ENCODE data around the gene CALM1.

The CALM1 gene

GRCh38 chr14:90406384-90406798, 9.6 kb downstream of the CALM1 start:
- Histone ChIP-seq H3K36me3 (ENCODE audit: control insufficient read depth in 2 of 2, insufficient read depth in 1 of 2, low read length in 2 of 2) (peaks cover 41 to 56% of the 10 kb centered on the region in 2 experiments), H3K4me3 (ENCODE audit: low read depth, low read length) (no peak overlapping the region), H3K4me1 (ENCODE audit: control insufficient read depth, insufficient read depth, low read length) (peaks cover 13% of the 10 kb centered on the region), H3K27ac (ENCODE audit: extremely low read depth, low read depth, low read length) (no peak overlapping the region), H3K9me3 (ENCODE audit: control insufficient read depth, insufficient read depth, low read depth, low read length) (no peaks in the 10 kb centered on the region)
- POLR2A ChIA-PET = no interaction called here
- TF ChIP-seq, protein P1, sequence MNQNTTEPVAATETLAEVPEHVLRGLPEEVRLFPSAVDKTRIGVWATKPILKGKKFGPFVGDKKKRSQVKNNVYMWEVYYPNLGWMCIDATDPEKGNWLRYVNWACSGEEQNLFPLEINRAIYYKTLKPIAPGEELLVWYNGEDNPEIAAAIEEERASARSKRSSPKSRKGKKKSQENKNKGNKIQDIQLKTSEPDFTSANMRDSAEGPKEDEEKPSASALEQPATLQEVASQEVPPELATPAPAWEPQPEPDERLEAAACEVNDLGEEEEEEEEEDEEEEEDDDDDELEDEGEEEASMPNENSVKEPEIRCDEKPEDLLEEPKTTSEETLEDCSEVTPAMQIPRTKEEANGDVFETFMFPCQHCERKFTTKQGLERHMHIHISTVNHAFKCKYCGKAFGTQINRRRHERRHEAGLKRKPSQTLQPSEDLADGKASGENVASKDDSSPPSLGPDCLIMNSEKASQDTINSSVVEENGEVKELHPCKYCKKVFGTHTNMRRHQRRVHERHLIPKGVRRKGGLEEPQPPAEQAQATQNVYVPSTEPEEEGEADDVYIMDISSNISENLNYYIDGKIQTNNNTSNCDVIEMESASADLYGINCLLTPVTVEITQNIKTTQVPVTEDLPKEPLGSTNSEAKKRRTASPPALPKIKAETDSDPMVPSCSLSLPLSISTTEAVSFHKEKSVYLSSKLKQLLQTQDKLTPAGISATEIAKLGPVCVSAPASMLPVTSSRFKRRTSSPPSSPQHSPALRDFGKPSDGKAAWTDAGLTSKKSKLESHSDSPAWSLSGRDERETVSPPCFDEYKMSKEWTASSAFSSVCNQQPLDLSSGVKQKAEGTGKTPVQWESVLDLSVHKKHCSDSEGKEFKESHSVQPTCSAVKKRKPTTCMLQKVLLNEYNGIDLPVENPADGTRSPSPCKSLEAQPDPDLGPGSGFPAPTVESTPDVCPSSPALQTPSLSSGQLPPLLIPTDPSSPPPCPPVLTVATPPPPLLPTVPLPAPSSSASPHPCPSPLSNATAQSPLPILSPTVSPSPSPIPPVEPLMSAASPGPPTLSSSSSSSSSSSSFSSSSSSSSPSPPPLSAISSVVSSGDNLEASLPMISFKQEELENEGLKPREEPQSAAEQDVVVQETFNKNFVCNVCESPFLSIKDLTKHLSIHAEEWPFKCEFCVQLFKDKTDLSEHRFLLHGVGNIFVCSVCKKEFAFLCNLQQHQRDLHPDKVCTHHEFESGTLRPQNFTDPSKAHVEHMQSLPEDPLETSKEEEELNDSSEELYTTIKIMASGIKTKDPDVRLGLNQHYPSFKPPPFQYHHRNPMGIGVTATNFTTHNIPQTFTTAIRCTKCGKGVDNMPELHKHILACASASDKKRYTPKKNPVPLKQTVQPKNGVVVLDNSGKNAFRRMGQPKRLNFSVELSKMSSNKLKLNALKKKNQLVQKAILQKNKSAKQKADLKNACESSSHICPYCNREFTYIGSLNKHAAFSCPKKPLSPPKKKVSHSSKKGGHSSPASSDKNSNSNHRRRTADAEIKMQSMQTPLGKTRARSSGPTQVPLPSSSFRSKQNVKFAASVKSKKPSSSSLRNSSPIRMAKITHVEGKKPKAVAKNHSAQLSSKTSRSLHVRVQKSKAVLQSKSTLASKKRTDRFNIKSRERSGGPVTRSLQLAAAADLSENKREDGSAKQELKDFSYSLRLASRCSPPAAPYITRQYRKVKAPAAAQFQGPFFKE (tag by site-specific recombination; IDR thresholded peaks at IDR 0.05; ENCODE audit: borderline replicate concordance) = no peak
- TF ChIP-seq ZNF768 (tag by site-specific recombination; IDR thresholded peaks at IDR 0.05) = no peak
- TF ChIP-seq GLI4 (tag by site-specific recombination; IDR thresholded peaks at IDR 0.05) = no peak
- peak; percentile 81 for TF ChIP-seq ZFHX2 (tag by site-specific recombination; conservative IDR thresholded peaks at IDR 0.05)
- TF ChIP-seq ZNF426 (tag by site-specific recombination; IDR thresholded peaks at IDR 0.05) = no peak
- TF ChIP-seq ZNF221 (tag by site-specific recombination; IDR thresholded peaks at IDR 0.05; ENCODE audit: borderline replicate concordance) = no peak
- TF ChIP-seq ZNF19 (tag by site-specific recombination; IDR thresholded peaks at IDR 0.05; ENCODE audit: low read depth) = no peak
- peak; percentile 29; the same call in 1 of the 2 replicates for TF ChIP-seq OSR2 (tag by site-specific recombination; IDR thresholded peaks at IDR 0.05)
- no peak for TF ChIP-seq ZNF580 (tag by site-specific recombination; IDR thresholded peaks at IDR 0.05)
- no peak for TF ChIP-seq ZNF324 (tag by site-specific recombination; IDR thresholded peaks at IDR 0.05)
- CTCF ChIA-PET = no interaction called here

- no peak overlapping the region for H3K27ac ChIP-seq (ENCODE audit: extremely low read depth, low read depth, low read length)
- no peaks in the 10 kb centered on the region for H3K9me3 ChIP-seq (ENCODE audit: control insufficient read depth, insufficient read depth, low read depth, low read length)
- ChIA-PET POLR2A (interaction anchor here (2.9 kb wide), 1 partner anchor 10 kb away, joined by 21 read pairs; the partner anchor contains the start of gene CALM1), CTCF (interaction anchor here (0.6 to 2.9 kb wide), 3 partner anchors 8 to 999 kb away, joined by 3 to 19 read pairs (median 3); no protein-coding TSS in a partner anchor)
- H3K36me3 ChIP-seq (ENCODE audit: control insufficient read depth in 2 of 2, insufficient read depth in 1 of 2, low read length in 2 of 2) = peaks cover 32 to 48% of the 10 kb centered on the region in 2 experiments
- no peak for TF ChIP-seq ZSCAN23 (tag by site-specific recombination; IDR thresholded peaks at IDR 0.05)
- no peak overlapping the region for H3K4me3 ChIP-seq (ENCODE audit: low read depth, low read length)
- H3K4me1 ChIP-seq (ENCODE audit: control insufficient read depth, insufficient read depth, low read length) = peaks cover 13% of the 10 kb centered on the region
These were observed 10.4 kb downstream of the CALM1 start for GRCh38 chr14:90407230-90407629.

- Histone ChIP-seq H3K4me1 (ENCODE audit: control insufficient read depth, insufficient read depth, low read length) (peaks cover 13% of the 10 kb centered on the region), H3K9me3 (ENCODE audit: control insufficient read depth, insufficient read depth, low read depth, low read length) (no peaks in the 10 kb centered on the region), H3K36me3 (ENCODE audit: control insufficient read depth in 2 of 2, insufficient read depth in 1 of 2, low read length in 2 of 2) (peaks cover 17 to 33% of the 10 kb centered on the region in 2 experiments; a peak in 2 of 3 replicates), H3K4me3 (ENCODE audit: low read depth, low read length) (no peak overlapping the region), H3K27ac (ENCODE audit: extremely low read depth, low read depth, low read length) (peak overlapping the region; percentile 32)
- ChIA-PET CTCF (interaction anchor here (0.5 to 2.9 kb wide), 5 partner anchors 9 to 413 kb away, joined by 3 to 19 read pairs (median 5); no protein-coding TSS in a partner anchor), POLR2A (interaction anchor here (1.2 to 2.9 kb wide), 3 partner anchors 9 to 12 kb away, joined by 3 to 21 read pairs (median 7); partner anchors contain the start of gene CALM1)
- TF ChIP-seq, protein P2, sequence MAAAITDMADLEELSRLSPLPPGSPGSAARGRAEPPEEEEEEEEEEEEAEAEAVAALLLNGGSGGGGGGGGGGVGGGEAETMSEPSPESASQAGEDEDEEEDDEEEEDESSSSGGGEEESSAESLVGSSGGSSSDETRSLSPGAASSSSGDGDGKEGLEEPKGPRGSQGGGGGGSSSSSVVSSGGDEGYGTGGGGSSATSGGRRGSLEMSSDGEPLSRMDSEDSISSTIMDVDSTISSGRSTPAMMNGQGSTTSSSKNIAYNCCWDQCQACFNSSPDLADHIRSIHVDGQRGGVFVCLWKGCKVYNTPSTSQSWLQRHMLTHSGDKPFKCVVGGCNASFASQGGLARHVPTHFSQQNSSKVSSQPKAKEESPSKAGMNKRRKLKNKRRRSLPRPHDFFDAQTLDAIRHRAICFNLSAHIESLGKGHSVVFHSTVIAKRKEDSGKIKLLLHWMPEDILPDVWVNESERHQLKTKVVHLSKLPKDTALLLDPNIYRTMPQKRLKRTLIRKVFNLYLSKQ (tag by site-specific recombination; IDR thresholded peaks at IDR 0.05; ENCODE audit: borderline replicate concordance) = no peak
- TF ChIP-seq ZNF292 (tag by site-specific recombination; IDR thresholded peaks at IDR 0.05; ENCODE audit: borderline replicate concordance, low read depth) = no peak
- TF ChIP-seq ZNF311 (tag by site-specific recombination; IDR thresholded peaks at IDR 0.05; ENCODE audit: borderline replicate concordance) = no peak
- TF ChIP-seq ZNF654 (tag by site-specific recombination; IDR thresholded peaks at IDR 0.05; ENCODE audit: low read depth) = no peak
- TF ChIP-seq ZFP69B (tag by site-specific recombination; IDR thresholded peaks at IDR 0.05) = no peak
- TF ChIP-seq ZNF521 (tag by site-specific recombination; IDR thresholded peaks at IDR 0.05) = no peak
- no peak for TF ChIP-seq CTCF (tag by site-specific recombination; IDR thresholded peaks at IDR 0.05)
- no peak for TF ChIP-seq ZNF133 (tag by site-specific recombination; IDR thresholded peaks at IDR 0.05)
- TF ChIP-seq ZSCAN30 (tag by site-specific recombination; IDR thresholded peaks at IDR 0.05) = no peak
- no peak for TF ChIP-seq SETDB1 (IDR thresholded peaks at IDR 0.05; ENCODE audit: insufficient read length, low read length)
- TF ChIP-seq ZNF24 (tag by site-specific recombination; IDR thresholded peaks at IDR 0.05) = no peak
- TF ChIP-seq ZNF701 (tag by site-specific recombination; IDR thresholded peaks at IDR 0.05) = no peak
These were observed 11.9 kb downstream of the CALM1 start for GRCh38 chr14:90408713-90409112.

Measured in HEK293 (cell line).